Ectodermal cell (in vitro differentiated cells): ENCODE data around the gene UNCX.

Experiments
- H3K27ac ChIP-seq: 2 replicates; pipeline ENCODE4 v1.7.0; 2013; ENCODE audit warnings: mild to moderate bottlenecking, low read depth, low read length; ENCODE audit not compliant: insufficient read depth, poor library complexity, severe bottlenecking
- H3K27me3 ChIP-seq: 2 replicates; pipeline ENCODE4 v1.7.0; 2013; ENCODE audit warnings: mild to moderate bottlenecking, low read length; ENCODE audit not compliant: insufficient read depth, control insufficient read depth, poor library complexity, severe bottlenecking
- H3K36me3 ChIP-seq: one replicate; pipeline ENCODE4 v1.7.0; 2013; ENCODE audit warnings: low read length; ENCODE audit not compliant: control insufficient read depth, insufficient read depth
- H3K4me1 ChIP-seq: one replicate; pipeline ENCODE4 v1.7.0; 2013; ENCODE audit warnings: low read length; ENCODE audit not compliant: control insufficient read depth, insufficient read depth
- H3K4me3 ChIP-seq: 2 replicates; pipeline ENCODE4 v1.7.0; 2013; ENCODE audit warnings: low read depth, low read length, control low read depth; ENCODE audit not compliant: insufficient read depth
- H3K9me3 ChIP-seq: 2 replicates; pipeline ENCODE4 v1.7.0; 2013; ENCODE audit warnings: mild to moderate bottlenecking, low read length, moderate library complexity; ENCODE audit not compliant: control insufficient read depth
- WGBS, 2 experiments: methylation state at CpG; one replicate each; pipeline ENCODE4 v1.1.7; 2013; ENCODE audit warnings: missing lambda C conversion rate in 2 of 2; 5-methylcytosine and 5-hydroxymethylcytosine counted together

The UNCX gene

DNA sequence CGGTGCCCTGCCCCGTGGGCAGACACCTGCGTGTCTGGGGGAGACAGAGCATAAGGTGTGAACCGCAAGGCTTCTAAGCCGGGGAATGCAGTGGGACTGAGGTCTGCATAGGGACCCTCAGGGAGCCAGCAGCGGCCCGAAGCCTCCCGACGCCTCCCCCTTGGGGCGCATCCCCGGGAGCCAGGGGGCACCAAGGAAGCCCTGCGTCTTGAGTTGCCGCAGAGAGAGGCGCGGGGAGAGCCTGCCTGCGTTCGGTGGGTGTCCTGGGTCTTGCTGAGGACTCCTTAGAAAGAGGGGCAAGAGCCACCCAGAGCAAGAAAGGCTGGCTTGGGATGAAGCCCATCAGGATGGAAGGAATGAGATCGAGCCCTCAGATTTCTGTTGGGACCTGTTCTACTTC is 18.2 kb upstream of the UNCX start:
- H3K9me3 ChIP-seq = no peaks in the 10 kb centered on the region
- H3K27ac ChIP-seq = no peak overlapping the region
- no peak overlapping the region for H3K4me3 ChIP-seq
- peaks cover 65% of the 10 kb centered on the region for H3K27me3 ChIP-seq
- 84 to 85% methylated on average over 18 of the region's 18 CpGs for WGBS, 2 experiments
- H3K4me1 ChIP-seq = peaks cover 12% of the 10 kb centered on the region
- no peaks in the 10 kb centered on the region for H3K36me3 ChIP-seq

DNA sequence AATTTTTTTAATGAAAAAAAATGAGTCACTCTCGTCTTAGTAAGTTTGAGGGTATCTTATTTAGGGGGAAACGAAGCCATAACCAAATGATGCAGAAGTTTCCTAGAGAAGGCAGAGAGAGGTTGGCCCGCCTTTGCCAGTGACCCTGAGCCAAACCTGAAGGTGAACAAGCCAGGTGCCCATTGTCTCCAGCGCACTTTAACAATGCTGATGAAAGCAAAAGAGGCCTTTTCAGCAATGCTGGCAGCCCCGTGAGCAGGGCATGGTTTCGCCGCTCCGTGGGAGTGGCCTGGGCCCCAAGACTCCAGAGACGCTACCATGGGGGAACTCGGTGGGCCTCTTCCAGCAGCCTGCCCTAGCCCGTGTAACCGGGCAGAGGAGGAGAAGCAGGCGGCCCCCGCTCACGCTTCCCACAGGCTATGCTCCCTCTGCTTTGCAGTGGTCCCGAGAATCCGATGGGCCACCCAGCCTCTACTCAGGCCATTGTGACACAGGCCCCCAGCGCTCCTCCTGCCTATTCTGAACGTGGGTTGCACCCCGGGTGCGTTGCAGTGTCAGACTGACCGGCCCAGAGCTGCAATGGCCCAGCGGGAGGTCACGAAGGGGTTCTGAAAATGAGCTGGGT is 14.0 kb upstream of the UNCX start:
- Histone ChIP-seq H3K4me3 (no peak overlapping the region), H3K27ac (no peak overlapping the region), H3K9me3 (no peaks in the 10 kb centered on the region), H3K4me1 (peaks cover 4% of the 10 kb centered on the region), H3K27me3 (peaks cover 87% of the 10 kb centered on the region), H3K36me3 (no peaks in the 10 kb centered on the region)
- WGBS, 2 experiments = 58 to 62% methylated on average over 24 of the region's 24 CpGs

GRCh38 chr7:1219498-1219897 is 13.2 kb upstream of the UNCX start:
- H3K4me3 ChIP-seq = no peak overlapping the region
- H3K27me3 ChIP-seq = peaks cover 87% of the 10 kb centered on the region
- H3K36me3 ChIP-seq = no peaks in the 10 kb centered on the region
- WGBS, 2 experiments = 53 to 58% methylated on average over 9 of the region's 9 CpGs
- no peaks in the 10 kb centered on the region for H3K9me3 ChIP-seq
- no peak overlapping the region for H3K27ac ChIP-seq
- H3K4me1 ChIP-seq = peaks cover 4% of the 10 kb centered on the region

DNA sequence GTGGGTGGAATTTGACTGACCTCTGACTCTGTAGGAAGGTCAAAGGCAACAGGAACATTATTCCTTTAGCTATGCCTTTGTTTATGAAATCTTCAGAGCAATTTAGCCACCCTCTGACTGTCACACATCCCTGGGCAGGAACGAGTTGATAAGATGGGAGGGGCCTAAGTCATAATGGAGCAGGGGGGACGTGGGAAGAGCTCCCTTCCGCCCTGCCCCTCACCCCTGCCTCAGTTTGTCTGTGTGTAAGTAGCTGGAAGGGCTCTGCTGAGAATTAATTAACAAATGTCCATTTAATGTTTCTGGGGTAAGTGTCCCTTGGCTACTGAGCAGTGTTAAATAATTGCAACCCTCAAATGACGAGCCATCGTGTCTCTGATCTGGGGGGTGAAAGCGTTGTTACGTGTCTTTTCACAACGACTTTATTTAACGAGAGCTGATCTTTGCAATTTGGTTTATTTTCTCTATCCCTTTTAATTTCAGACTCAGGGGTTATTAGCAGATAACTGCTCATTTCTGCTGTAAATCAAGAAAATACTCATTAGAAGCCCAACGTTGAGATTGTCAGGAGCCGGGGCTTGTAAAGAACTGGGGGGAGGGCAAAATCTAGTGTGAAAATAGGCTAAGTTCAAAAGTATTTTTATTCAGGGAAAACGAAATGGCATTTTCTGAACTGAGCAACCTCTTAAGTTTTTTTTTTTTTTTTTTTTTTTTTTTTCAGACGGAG is 12.5 kb upstream of the UNCX start:
- H3K4me1 ChIP-seq = peaks cover 4% of the 10 kb centered on the region
- 61 to 65% methylated on average over 13 of the region's 13 CpGs for WGBS, 2 experiments
- peaks cover 89% of the 10 kb centered on the region for H3K27me3 ChIP-seq
- no peaks in the 10 kb centered on the region for H3K9me3 ChIP-seq
- H3K4me3 ChIP-seq = no peak overlapping the region
- no peak overlapping the region for H3K27ac ChIP-seq
- H3K36me3 ChIP-seq = no peaks in the 10 kb centered on the region

DNA sequence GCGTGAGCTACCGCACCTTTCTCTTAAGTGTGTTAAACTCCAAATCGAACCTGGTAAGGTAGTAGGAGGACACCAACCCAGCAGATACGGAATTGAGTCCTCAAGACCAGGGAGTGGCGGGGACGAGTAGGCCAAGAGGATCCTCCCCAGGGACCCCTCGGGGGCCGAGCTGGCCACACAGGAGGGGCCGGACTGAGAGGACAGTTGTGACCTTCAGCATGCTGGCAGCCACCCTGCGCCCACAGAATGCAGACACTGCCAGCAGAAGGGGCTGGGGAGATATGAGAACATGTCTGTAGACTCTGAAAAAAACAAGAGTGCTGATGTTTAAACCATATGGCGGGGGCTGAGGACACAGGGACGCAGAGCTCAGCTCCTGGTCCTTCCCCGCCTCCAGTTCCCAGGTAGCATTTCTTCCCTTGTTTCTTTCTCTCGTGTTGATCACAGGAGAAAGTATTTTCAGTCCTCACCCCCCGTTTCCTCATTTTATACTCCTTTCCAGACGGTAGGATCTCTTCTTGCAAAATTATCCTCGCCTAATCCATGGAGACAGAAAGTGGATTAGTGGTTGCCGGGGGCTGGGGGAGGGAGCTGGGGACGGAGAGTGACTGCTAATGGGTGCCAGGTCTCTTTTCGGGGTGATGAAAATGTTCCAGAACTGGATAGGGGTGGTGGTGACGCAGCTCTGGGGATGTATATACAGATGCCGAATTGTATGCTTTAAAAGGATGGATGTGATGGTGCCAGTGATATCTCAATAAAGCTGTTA is 11.5 kb upstream of the UNCX start:
- H3K4me3 ChIP-seq = no peak overlapping the region
- peaks cover 98% of the 10 kb centered on the region for H3K27me3 ChIP-seq
- no peak overlapping the region for H3K27ac ChIP-seq
- H3K36me3 ChIP-seq = no peaks in the 10 kb centered on the region
- 39 to 43% methylated on average over 22 of the region's 22 CpGs for WGBS, 2 experiments
- no peaks in the 10 kb centered on the region for H3K9me3 ChIP-seq
- peaks cover 9% of the 10 kb centered on the region for H3K4me1 ChIP-seq

GRCh38 chr7:1223196-1223981 is 9.3 kb upstream of the UNCX start:
- Histone ChIP-seq H3K27me3 (peaks cover 100% of the 10 kb centered on the region), H3K4me3 (peak overlapping the region; percentile 11), H3K27ac (no peak overlapping the region), H3K4me1 (peaks cover 29% of the 10 kb centered on the region), H3K36me3 (no peaks in the 10 kb centered on the region), H3K9me3 (no peaks in the 10 kb centered on the region)
- WGBS, 2 experiments = 13% methylated on average over 23 of the region's 23 CpGs

- H3K36me3 ChIP-seq = no peaks in the 10 kb centered on the region
- WGBS, 2 experiments = 0 to 1% methylated on average over 66 of the region's 66 CpGs
- H3K4me3 ChIP-seq = peak overlapping the region; percentile 11
- peaks cover 26% of the 10 kb centered on the region for H3K4me1 ChIP-seq
- H3K27me3 ChIP-seq = peaks cover 100% of the 10 kb centered on the region
- H3K27ac ChIP-seq = no peak overlapping the region
- H3K9me3 ChIP-seq = no peaks in the 10 kb centered on the region
Measured at GRCh38 chr7:1224086-1224716, 8.5 kb upstream of the UNCX start.

GRCh38 chr7:1225030-1225429 is 7.6 kb upstream of the UNCX start:
- no peak overlapping the region for H3K4me3 ChIP-seq
- H3K27me3 ChIP-seq = peaks cover 100% of the 10 kb centered on the region
- H3K9me3 ChIP-seq = no peaks in the 10 kb centered on the region
- H3K4me1 ChIP-seq = peaks cover 26% of the 10 kb centered on the region
- 1 to 3% methylated on average over 11 of the region's 11 CpGs for WGBS, 2 experiments
- no peaks in the 10 kb centered on the region for H3K36me3 ChIP-seq
- H3K27ac ChIP-seq = no peak overlapping the region

DNA sequence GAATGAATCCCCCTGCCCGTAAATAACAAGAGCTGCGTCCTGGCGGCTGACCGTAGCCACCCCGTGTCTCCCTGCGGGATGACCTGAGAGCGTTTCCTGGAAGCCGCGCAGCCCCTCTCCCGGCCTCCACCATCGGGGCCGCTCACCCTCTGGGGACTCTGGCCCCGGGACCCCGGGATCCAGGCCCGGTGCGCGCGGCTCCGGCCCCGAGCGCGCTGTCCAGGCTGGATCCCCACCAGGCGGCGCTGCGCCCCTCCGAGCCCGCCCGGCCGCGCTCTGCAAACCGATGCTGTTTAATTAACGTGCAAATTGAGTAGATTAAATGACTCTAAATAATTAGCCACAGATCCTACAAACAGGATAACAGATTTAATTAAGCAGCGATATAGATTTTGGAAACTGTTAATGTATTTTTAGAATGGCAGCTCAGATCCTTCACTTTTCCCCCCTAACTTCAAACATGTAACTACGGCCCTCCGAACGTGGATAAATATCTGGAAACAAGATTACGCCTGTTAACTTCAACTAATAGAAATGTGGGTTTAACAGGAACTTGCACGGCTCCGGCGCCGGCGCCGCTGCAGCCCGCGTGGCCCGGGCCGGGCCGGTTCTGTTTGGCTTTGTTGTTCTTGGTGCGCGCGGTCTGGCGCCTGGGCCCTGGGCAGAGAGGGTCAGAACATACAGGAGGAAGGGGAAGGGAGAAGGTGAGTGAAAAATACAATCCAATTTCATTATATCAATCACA is 7.1 kb upstream of the UNCX start:
- peaks cover 99% of the 10 kb centered on the region for H3K27me3 ChIP-seq
- no peaks in the 10 kb centered on the region for H3K9me3 ChIP-seq
- H3K27ac ChIP-seq = no peak overlapping the region
- no peaks in the 10 kb centered on the region for H3K36me3 ChIP-seq
- peaks cover 26% of the 10 kb centered on the region for H3K4me1 ChIP-seq
- 2 to 5% methylated on average over 44 to 51 of the region's 52 CpGs for WGBS, 2 experiments
- H3K4me3 ChIP-seq = no peak overlapping the region
